K562 (cell line): ENCODE measurements around the gene MYOZ3. TPM values are rescaled to one million over a fixed set of nuclear protein-coding genes. Genes with fewer than 3 reads are reported as not detected.

Experiments used
- ATAC-seq: fragments of 200-7000 bp; cut with Tn5 transposase; 3 replicates; pipeline ENCODE4 v1.9.1; 2020; ENCODE audit warnings: moderate library complexity
- BruUV-seq: library from RNA; stranded (reverse); fragments of 400-500 nt; replicated peaks from 2 replicates; lab custom pipeline; 2021; lab: Mats Ljungman, UMichigan
- CTCF ChIA-PET: fragments of 300-600 bp; formaldehyde crosslinking; extraction: SDS; loops from one replicate; lab custom pipeline; 2021; ENCODE audit warnings: low intra/inter-chr PET ratio; lab: Yijun Ruan, JAX
- POLR2A ChIA-PET: fragments of 300-600, 350-650 bp; sonication (Branson Sonifier 250); formaldehyde crosslinking; extraction: SDS; loops from one replicate; lab custom pipeline; 2021; ENCODE audit warnings: antibody characterized with exemption, inconsistent platforms; lab: Yijun Ruan, JAX
- DNase-seq, 4 experiments: peaks; one replicate each; pipeline versions ENCODE4 v3.0.0 to v3.0.0-alpha.2; 2011 to 2018; ENCODE audit warnings: low spot score in 3 of 4, mixed read lengths in 3 of 4; ENCODE audit errors: extremely low read depth in 1 of 4
- FAIRE-seq: peaks from 2 replicates; lab custom pipeline; 2011; peaks lifted over from hg19 to GRCh38; lab: Jason Lieb, UNC
- H2AFZ ChIP-seq: 2 replicates; pipeline ENCODE4 v1.6.0; 2011; ENCODE audit warnings: low read depth, low read length, control low read depth, inconsistent platforms
- H3K27ac ChIP-seq: fragments of 200-600 bp; 3 replicates; pipeline ENCODE4 v1.8.0; 2011; ENCODE audit warnings: low read depth, mild to moderate bottlenecking, control low read depth, inconsistent platforms, low read length, moderate library complexity, mixed read lengths; ENCODE audit errors: extremely low read depth
- H3K27me3 ChIP-seq, 2 experiments: fragments of 300-600 bp in 1 of 2; 2 replicates in 1 of 2; 3 replicates in 1 of 2; pipeline versions ENCODE4 v1.6.0 to v1.8.0; 2011; ENCODE audit warnings: inconsistent platforms in 2 of 2, low read length in 2 of 2, mild to moderate bottlenecking in 1 of 2, mixed read lengths in 1 of 2, moderate library complexity in 1 of 2; ENCODE audit not compliant: control insufficient read depth in 2 of 2, insufficient read depth in 2 of 2
- H3K36me3 ChIP-seq: fragments of 300-600 bp; 3 replicates; pipeline ENCODE4 v1.8.0; 2011; ENCODE audit warnings: mild to moderate bottlenecking, low read length, inconsistent platforms; ENCODE audit not compliant: control insufficient read depth, insufficient read depth
- H3K4me1 ChIP-seq, 2 experiments: fragments of 200-600 bp in 1 of 2; replicated peaks in 1 of 2; 2 replicates in 1 of 2; 3 replicates in 1 of 2; pipeline versions ENCODE4 v1.5.1 to v1.8.0; 2011; ENCODE audit warnings: inconsistent platforms in 2 of 2, low read length in 2 of 2, mild to moderate bottlenecking in 1 of 2, mixed read lengths in 1 of 2, moderate library complexity in 1 of 2; ENCODE audit not compliant: control insufficient read depth in 2 of 2, insufficient read depth in 2 of 2
- H3K4me2 ChIP-seq: 2 replicates; pipeline ENCODE4 v1.6.1; 2011; ENCODE audit warnings: low read length, control low read depth, inconsistent platforms, mixed read lengths; ENCODE audit not compliant: insufficient read depth
- H3K4me3 ChIP-seq: fragments of 200-600 bp; sonication (generic), shearing (Covaris generic); 2 replicates; pipeline ENCODE4 v1.5.1; 2016; ENCODE audit warnings: control low read depth, inconsistent platforms
- H3K79me2 ChIP-seq: fragments of 200-600 bp; 3 replicates; pipeline ENCODE4 v1.8.0; 2011; ENCODE audit warnings: low read length, inconsistent platforms; ENCODE audit not compliant: control insufficient read depth, insufficient read depth
- H3K9ac ChIP-seq, 2 experiments: 2 replicates each; pipeline versions ENCODE4 v1.6.0 to v1.6.1; 2011; ENCODE audit warnings: low read depth in 2 of 2, low read length in 2 of 2, control low read depth in 1 of 2, inconsistent platforms in 1 of 2, mild to moderate bottlenecking in 1 of 2, mixed read lengths in 1 of 2; ENCODE audit not compliant: insufficient read depth in 1 of 2
- H3K9me1 ChIP-seq: one replicate; pipeline ENCODE4 v1.6.0; 2011; ENCODE audit warnings: inconsistent platforms, mild to moderate bottlenecking, low read length, moderate library complexity; ENCODE audit not compliant: control insufficient read depth, insufficient read depth
- H3K9me3 ChIP-seq: replicated peaks from 2 replicates; pipeline ENCODE4 v1.5.1; 2011; ENCODE audit warnings: low read depth, low read length, inconsistent platforms; ENCODE audit not compliant: control insufficient read depth, insufficient read depth
- H4K20me1 ChIP-seq: replicated peaks from 2 replicates; pipeline ENCODE4 v1.6.1; 2011; ENCODE audit warnings: low read length, inconsistent platforms, mixed read lengths; ENCODE audit not compliant: control insufficient read depth, insufficient read depth
- C11orf30 ChIP-seq: fragments of 450-650 bp; IDR thresholded peaks from 2 replicates; pipeline ENCODE4 v1.6.1; 2016; ENCODE audit warnings: low read depth, mild to moderate bottlenecking
- ETS1 ChIP-seq: conservative IDR thresholded peaks from 2 replicates; pipeline ENCODE4 v1.6.1; 2011; ENCODE audit warnings: low read depth, mild to moderate bottlenecking, low read length; ENCODE audit not compliant: control insufficient read depth
- FOS ChIP-seq: IDR thresholded peaks from 3 replicates; pipeline ENCODE4 v1.6.1; 2011; ENCODE audit not compliant: insufficient read length; ENCODE audit errors: extremely low read depth
- GTF2F1 ChIP-seq: IDR thresholded peaks from 2 replicates; pipeline ENCODE4 v1.6.1; 2011; ENCODE audit warnings: low read depth, low read length, improper control_type of control experiment
- IFI16 ChIP-seq: fragments of 250-450 bp; sonication (Bioruptor Pico); IDR thresholded peaks from 2 replicates; pipeline ENCODE4 v2.1.2; 2022; ENCODE audit warnings: mild to moderate bottlenecking, inconsistent platforms
- MAFG ChIP-seq: fragments of 450-650 bp; conservative IDR thresholded peaks from 2 replicates; pipeline ENCODE4 v1.6.1; 2016; ENCODE audit warnings: missing genetic modification characterization, missing compliant biosample characterization
- POLR2B ChIP-seq: fragments of 450-650 bp; IDR thresholded peaks from 2 replicates; pipeline ENCODE4 v1.6.1; 2018; ENCODE audit warnings: low read depth; ENCODE audit not compliant: partially characterized antibody
- POLR2G ChIP-seq: fragments of 200-400 bp; formaldehyde crosslinking; IDR thresholded peaks from 2 replicates; pipeline ENCODE4 v1.6.1; 2017; ENCODE audit warnings: low read depth, mild to moderate bottlenecking, antibody characterized with exemption, low read length, moderate library complexity
- ZNF76 ChIP-seq: fragments of 250-450 bp; sonication (Bioruptor Pico); IDR thresholded peaks from 2 replicates; pipeline ENCODE4 v1.4.0; 2020; ENCODE audit warnings: mild to moderate bottlenecking, moderate library complexity, borderline replicate concordance
- WGBS: fragments of 100-300 bp; shearing (Covaris generic); methylation state at CpG from one replicate; pipeline ENCODE4 v1.1.6; 2016; ENCODE audit warnings: low coverage, mixed read lengths; ENCODE audit not compliant: insufficient coverage; ENCODE audit errors: missing lambda C conversion rate; 5-methylcytosine and 5-hydroxymethylcytosine counted together
- in situ Hi-C: fragments of 300-500 bp; cut with MboI; formaldehyde crosslinking; loops from 4 replicates; pipeline ENCODE4 v1.15.0; 2018; ENCODE audit warnings: inconsistent platforms, mixed read lengths
- intact Hi-C: fragments of 100-400 bp; cut with micrococcal nuclease; formaldehyde crosslinking; loops from 2 replicates; pipeline ENCODE4 v1.14.2; 2022
- polyA plus RNA-seq, 8 experiments: library from polyadenylated mRNA; depleted of rRNA in 4 of 8; stranded (reverse) in 5 of 8; unstranded in 3 of 8; fragments of >200 nt; fragmentation: Nextera tagmentation in 2 of 8; fragmentation: Illumina TruSeq in 1 of 8; extraction: Ambion mirVana in 2 of 8; extraction: Trizol in 1 of 8; gene quantifications; 2 replicates each; pipeline versions ENCODE4 v1.2.1 to v1.2.3, GENCODE V29; 2011 to 2014; ENCODE audit warnings: inconsistent platforms in 1 of 8, missing spikeins in 1 of 8
- total RNA-seq, 7 experiments: library from RNA; depleted of rRNA in 6 of 7; stranded (reverse); fragments of >200 nt in 6 of 7; fragmentation: Illumina TruSeq in 2 of 7; extraction: Trizol in 2 of 7; gene quantifications; 2 replicates each; pipeline versions ENCODE4 v1.2.1 to v1.2.3, GENCODE V29; 2011 to 2021; ENCODE audit warnings: low replicate concordance in 1 of 7
- TF ChIP-seq, protein P1 (sequence below): fragments of 450-650 bp; IDR thresholded peaks from 2 replicates; pipeline ENCODE4 v1.6.1; 2016; ENCODE audit warnings: mild to moderate bottlenecking
- TF ChIP-seq, protein P2 (sequence below): fragments of 250-450 bp; sonication (Bioruptor Pico); IDR thresholded peaks from 2 replicates; pipeline ENCODE4 v1.8.0; 2022; ENCODE audit warnings: moderate library complexity, mild to moderate bottlenecking, inconsistent platforms
- TF ChIP-seq, protein P3 (sequence below), 2 experiments: IDR thresholded peaks in 1 of 2; conservative IDR thresholded peaks in 1 of 2; 2 replicates each; pipeline ENCODE4 v1.6.1; 2016; ENCODE audit warnings: low read depth in 2 of 2, mild to moderate bottlenecking in 1 of 2, missing compliant biosample characterization in 1 of 2, missing genetic modification characterization in 1 of 2, moderate library complexity in 1 of 2

The MYOZ3 gene
- total and polyA plus RNA-seq, 9 of the 15 experiments (the other 6 are each of a cell fraction or from before 2014, with no cell fraction given): not detected

- TF ChIP-seq, protein P1, sequence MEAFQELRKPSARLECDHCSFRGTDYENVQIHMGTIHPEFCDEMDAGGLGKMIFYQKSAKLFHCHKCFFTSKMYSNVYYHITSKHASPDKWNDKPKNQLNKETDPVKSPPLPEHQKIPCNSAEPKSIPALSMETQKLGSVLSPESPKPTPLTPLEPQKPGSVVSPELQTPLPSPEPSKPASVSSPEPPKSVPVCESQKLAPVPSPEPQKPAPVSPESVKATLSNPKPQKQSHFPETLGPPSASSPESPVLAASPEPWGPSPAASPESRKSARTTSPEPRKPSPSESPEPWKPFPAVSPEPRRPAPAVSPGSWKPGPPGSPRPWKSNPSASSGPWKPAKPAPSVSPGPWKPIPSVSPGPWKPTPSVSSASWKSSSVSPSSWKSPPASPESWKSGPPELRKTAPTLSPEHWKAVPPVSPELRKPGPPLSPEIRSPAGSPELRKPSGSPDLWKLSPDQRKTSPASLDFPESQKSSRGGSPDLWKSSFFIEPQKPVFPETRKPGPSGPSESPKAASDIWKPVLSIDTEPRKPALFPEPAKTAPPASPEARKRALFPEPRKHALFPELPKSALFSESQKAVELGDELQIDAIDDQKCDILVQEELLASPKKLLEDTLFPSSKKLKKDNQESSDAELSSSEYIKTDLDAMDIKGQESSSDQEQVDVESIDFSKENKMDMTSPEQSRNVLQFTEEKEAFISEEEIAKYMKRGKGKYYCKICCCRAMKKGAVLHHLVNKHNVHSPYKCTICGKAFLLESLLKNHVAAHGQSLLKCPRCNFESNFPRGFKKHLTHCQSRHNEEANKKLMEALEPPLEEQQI: no peak
- no peak for TF ChIP-seq ETS1
- TF ChIP-seq, protein P2, sequence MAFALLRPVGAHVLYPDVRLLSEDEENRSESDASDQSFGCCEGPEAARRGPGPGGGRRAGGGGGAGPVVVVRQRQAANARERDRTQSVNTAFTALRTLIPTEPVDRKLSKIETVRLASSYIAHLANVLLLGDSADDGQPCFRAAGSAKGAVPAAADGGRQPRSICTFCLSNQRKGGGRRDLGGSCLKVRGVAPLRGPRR (CRISPR knock-in tag): no peak
- no peak for TF ChIP-seq FOS
- TF ChIP-seq, all 486 proteins: peak for 0
Measured at GRCh38 chr5:150642991-150643710, 17.9 kb upstream of the MYOZ3 start (continued).

- no peak for ATAC-seq
- no peaks in the 10 kb centered on the region for H3K9me1 ChIP-seq
- H3K4me1 ChIP-seq: peaks cover 18 to 21% of the 10 kb centered on the region in 2 experiments
- no peaks in the 10 kb centered on the region for H3K9me3 ChIP-seq
- intact Hi-C loops (no loop called here), in situ Hi-C loops (no loop called here)
- H3K4me3 ChIP-seq: no peak overlapping the region
- no peak overlapping the region for H3K4me2 ChIP-seq
- no peak overlapping the region for H3K27ac ChIP-seq
- H3K79me2 ChIP-seq: no peaks in the 10 kb centered on the region
- H3K9ac ChIP-seq: no peak overlapping the region
- peaks cover 19 to 50% of the 10 kb centered on the region in 2 experiments; a peak in 4 of 5 replicates for H3K27me3 ChIP-seq
- ChIA-PET POLR2A (interaction anchor here (0.6 to 1.3 kb wide), 5 partner anchors 15 to 234 kb away, joined by 3 to 4 read pairs (median 3); no protein-coding TSS in a partner anchor), CTCF (no interaction called here)
- H4K20me1 ChIP-seq: peaks cover 16% of the 10 kb centered on the region
- no peak overlapping the region for H2AFZ ChIP-seq
- DNase-seq: no peak
- BruUV-seq: no TSS peak
- no peak for FAIRE-seq
- H3K36me3 ChIP-seq: no peaks in the 10 kb centered on the region
- WGBS: 2% methylated on average over 5 of the region's 5 CpGs
- TF ChIP-seq GTF2F1: no peak
- TF ChIP-seq C11orf30: peak; percentile 52; the same call in 1 of the 2 replicates
- no peak for TF ChIP-seq ZNF76 (CRISPR knock-in tag)
- peak; percentile 21; the same call in 1 of the 2 replicates for TF ChIP-seq MAFG
- TF ChIP-seq POLR2G: no peak
- no peak for TF ChIP-seq IFI16 (CRISPR knock-in tag)
- TF ChIP-seq, protein P3, sequence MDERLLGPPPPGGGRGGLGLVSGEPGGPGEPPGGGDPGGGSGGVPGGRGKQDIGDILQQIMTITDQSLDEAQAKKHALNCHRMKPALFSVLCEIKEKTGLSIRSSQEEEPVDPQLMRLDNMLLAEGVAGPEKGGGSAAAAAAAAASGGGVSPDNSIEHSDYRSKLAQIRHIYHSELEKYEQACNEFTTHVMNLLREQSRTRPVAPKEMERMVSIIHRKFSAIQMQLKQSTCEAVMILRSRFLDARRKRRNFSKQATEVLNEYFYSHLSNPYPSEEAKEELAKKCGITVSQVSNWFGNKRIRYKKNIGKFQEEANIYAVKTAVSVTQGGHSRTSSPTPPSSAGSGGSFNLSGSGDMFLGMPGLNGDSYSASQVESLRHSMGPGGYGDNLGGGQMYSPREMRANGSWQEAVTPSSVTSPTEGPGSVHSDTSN (CRISPR knock-in tag; IDR thresholded peaks at IDR 0.05; ENCODE audit: low read depth): no peak
- TF ChIP-seq, protein P3 (tag; conservative IDR thresholded peaks at IDR 0.05; ENCODE audit: low read depth): no peak
- TF ChIP-seq POLR2B: no peak
Measured at GRCh38 chr5:150644058-150644457, 17.0 kb upstream of the MYOZ3 start.
